GM12891 (cell line): ENCODE results near the gene ACAA2.

Experiments
- POLR2A ChIP-seq: IDR thresholded peaks from 2 replicates; pipeline ENCODE4 v1.6.1; 2011; ENCODE audit warnings: low read depth, low read length, control low read depth
- POLR2AphosphoS5 ChIP-seq: IDR thresholded peaks from 2 replicates; pipeline ENCODE4 v1.6.1; 2011; ENCODE audit warnings: low read depth, low read length, control low read depth
- POU2F2 ChIP-seq: IDR thresholded peaks from 2 replicates; pipeline ENCODE4 v1.6.1; 2011; ENCODE audit warnings: low read depth, mild to moderate bottlenecking, control low read depth, low read length, moderate library complexity
- TAF1 ChIP-seq: IDR thresholded peaks from 2 replicates; pipeline ENCODE4 v1.6.1; 2011; ENCODE audit warnings: low read depth, low read length, control low read depth

DNA sequence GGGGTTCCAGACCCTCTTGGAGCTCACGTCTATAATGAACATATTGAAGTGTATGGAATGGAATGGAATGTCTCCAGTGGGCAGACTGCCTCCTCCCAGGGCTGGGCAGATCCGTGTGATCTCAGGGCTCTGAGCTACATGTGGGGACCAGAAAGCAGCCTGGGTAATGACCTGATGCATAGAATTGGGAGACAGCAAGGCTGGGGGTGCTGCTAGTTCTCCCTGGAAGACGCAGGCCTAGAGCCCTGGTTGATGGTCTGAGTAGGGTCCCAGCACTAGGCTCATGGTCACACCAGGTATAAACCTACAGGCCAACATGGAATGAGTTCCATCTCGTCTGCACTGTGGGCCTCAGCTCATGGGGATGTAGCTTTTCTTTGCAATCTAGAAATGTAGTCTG, 46.7 kb downstream of the ACAA2 start:
- TF ChIP-seq TAF1 (no peak), POLR2AphosphoS5 (no peak), POLR2A (no peak), POU2F2 (no peak)
